ENCODE measurements around the gene FOXN3. TPM values are rescaled to one million over a fixed set of nuclear protein-coding genes. Genes with fewer than 3 reads are reported as not detected.

Gene FOXN3
- total RNA-seq, 6 experiments from 2014 or later, result 31.9 to 43.4 (median 37.9) TPM

DNA sequence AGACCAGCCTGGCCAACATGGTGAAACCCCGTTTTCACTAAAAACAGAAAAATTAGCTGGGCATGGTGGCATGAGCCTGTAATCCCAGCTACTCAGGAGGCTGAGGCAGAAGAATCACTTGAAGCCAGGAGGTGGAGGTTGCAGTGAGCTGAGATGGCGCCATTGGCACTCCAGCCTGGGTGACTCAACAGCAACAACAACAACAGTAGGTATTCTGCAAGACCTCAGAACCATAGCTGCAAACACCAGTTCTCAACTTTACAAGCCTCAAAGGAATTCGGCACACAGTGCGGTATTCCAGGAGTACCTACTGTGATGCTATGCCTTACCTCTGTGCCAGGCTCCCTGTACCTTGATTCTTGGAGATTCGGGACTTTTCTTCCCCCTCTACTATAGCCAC lies 15.8 kb downstream of the FOXN3 start:
- Mint-ChIP-seq H3K4me3 (no peak overlapping the region), H3K9me3 (no peaks in the 10 kb centered on the region), H3K36me3 (ENCODE audit: low read depth) (peaks cover 6% of the 10 kb centered on the region), H3K27me3 (ENCODE audit: insufficient read depth) (no peaks in the 10 kb centered on the region; the same call in 1 of the 2 replicates), H3K27ac (no peak overlapping the region), H3K4me1 (ENCODE audit: low read depth) (peaks cover 15% of the 10 kb centered on the region)
- DNase-seq, result no peak
- TF ChIP-seq, protein P1, sequence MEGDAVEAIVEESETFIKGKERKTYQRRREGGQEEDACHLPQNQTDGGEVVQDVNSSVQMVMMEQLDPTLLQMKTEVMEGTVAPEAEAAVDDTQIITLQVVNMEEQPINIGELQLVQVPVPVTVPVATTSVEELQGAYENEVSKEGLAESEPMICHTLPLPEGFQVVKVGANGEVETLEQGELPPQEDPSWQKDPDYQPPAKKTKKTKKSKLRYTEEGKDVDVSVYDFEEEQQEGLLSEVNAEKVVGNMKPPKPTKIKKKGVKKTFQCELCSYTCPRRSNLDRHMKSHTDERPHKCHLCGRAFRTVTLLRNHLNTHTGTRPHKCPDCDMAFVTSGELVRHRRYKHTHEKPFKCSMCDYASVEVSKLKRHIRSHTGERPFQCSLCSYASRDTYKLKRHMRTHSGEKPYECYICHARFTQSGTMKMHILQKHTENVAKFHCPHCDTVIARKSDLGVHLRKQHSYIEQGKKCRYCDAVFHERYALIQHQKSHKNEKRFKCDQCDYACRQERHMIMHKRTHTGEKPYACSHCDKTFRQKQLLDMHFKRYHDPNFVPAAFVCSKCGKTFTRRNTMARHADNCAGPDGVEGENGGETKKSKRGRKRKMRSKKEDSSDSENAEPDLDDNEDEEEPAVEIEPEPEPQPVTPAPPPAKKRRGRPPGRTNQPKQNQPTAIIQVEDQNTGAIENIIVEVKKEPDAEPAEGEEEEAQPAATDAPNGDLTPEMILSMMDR (IDR thresholded peaks at IDR 0.05), result no peak

DNA sequence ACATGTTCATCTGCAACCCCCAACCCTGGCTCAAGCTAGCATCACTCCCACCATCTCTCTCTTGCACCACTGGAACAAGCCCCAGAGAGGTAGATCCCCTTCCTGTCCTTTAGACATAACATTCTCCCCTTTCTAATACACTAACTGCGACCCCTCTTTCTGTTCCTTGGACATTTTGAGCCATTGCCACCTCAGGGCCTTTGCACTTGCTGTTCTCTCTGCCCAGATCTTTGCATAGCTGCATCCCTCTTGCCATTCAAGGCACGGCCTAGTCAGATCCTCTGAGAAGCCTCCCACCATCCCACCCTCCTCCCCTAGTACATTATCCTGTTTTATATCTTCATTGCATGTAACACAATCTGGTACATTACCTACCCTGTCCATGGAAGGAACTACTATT lies 16.5 kb downstream of the FOXN3 start:
- Mint-ChIP-seq H3K4me1 (ENCODE audit: low read depth) (peaks cover 15% of the 10 kb centered on the region), H3K36me3 (ENCODE audit: low read depth) (peaks cover 6% of the 10 kb centered on the region), H3K9me3 (no peaks in the 10 kb centered on the region), H3K4me3 (no peak overlapping the region), H3K27me3 (ENCODE audit: insufficient read depth) (no peaks in the 10 kb centered on the region; the same call in 1 of the 2 replicates), H3K27ac (peak overlapping the region; percentile 58)
- TF ChIP-seq, protein P1 (IDR thresholded peaks at IDR 0.05), result no peak
- DNase-seq, result no peak

DNA sequence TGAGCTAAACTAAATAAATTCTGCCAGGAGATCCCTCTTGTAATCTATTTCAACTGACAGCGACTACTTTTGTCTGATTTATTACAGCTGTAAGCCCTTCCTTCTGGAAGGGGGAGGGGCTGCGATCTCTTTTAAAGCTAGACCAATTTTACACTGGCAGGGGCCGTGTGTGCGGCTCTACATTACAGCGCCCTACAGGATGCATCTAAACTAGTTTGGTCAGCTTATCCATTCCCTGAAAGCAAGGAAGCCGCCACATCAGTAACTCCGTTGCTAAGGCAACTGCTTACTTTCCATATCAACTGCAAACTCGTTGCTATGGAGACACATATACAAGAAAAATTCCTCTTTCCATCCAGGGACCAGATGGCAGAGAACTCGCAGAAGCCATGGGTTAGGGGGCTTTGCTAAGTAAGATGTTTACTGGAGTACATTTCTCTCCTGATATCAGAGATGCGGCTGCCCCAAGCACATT lies 17.4 kb downstream of the FOXN3 start:
- TF ChIP-seq, protein P1 (IDR thresholded peaks at IDR 0.05), result no peak
- H3K4me3 Mint-ChIP-seq, result no peak overlapping the region
- peak overlapping the region; percentile 58 for H3K27ac Mint-ChIP-seq
- H3K27me3 Mint-ChIP-seq (ENCODE audit: insufficient read depth), result no peaks in the 10 kb centered on the region; the same call in 1 of the 2 replicates
- H3K36me3 Mint-ChIP-seq (ENCODE audit: low read depth), result peaks cover 6% of the 10 kb centered on the region
- no peaks in the 10 kb centered on the region for H3K9me3 Mint-ChIP-seq
- DNase-seq, result peak; percentile 85
- H3K4me1 Mint-ChIP-seq (ENCODE audit: low read depth), result peaks cover 15% of the 10 kb centered on the region

DNA sequence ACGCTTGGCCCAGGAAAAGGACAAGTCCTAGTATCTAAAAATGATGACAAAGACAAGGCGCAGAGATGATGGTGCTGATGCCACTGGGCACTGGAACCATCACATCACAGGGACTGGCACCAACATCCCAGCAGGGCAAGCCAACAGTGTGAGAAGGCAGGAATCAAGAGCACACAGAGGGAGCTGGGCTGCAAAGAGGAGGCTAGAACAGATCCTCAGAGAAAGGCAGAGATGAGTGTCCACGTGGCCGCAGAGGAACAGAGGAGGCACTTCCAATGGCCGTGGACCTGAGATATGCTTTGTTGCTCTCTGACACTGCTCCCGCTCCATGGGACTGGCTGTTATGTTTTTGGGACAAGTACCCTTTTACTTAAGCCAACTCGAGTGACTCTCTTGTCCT lies 17.9 kb downstream of the FOXN3 start:
- H3K4me1 Mint-ChIP-seq (ENCODE audit: low read depth), result peaks cover 15% of the 10 kb centered on the region
- peak overlapping the region; percentile 58 for H3K27ac Mint-ChIP-seq
- H3K9me3 Mint-ChIP-seq, result no peaks in the 10 kb centered on the region
- peaks cover 6% of the 10 kb centered on the region for H3K36me3 Mint-ChIP-seq (ENCODE audit: low read depth)
- H3K4me3 Mint-ChIP-seq, result no peak overlapping the region
- no peak for DNase-seq
- H3K27me3 Mint-ChIP-seq (ENCODE audit: insufficient read depth), result no peaks in the 10 kb centered on the region; the same call in 1 of the 2 replicates
- TF ChIP-seq, protein P1 (IDR thresholded peaks at IDR 0.05), result no peak

DNA sequence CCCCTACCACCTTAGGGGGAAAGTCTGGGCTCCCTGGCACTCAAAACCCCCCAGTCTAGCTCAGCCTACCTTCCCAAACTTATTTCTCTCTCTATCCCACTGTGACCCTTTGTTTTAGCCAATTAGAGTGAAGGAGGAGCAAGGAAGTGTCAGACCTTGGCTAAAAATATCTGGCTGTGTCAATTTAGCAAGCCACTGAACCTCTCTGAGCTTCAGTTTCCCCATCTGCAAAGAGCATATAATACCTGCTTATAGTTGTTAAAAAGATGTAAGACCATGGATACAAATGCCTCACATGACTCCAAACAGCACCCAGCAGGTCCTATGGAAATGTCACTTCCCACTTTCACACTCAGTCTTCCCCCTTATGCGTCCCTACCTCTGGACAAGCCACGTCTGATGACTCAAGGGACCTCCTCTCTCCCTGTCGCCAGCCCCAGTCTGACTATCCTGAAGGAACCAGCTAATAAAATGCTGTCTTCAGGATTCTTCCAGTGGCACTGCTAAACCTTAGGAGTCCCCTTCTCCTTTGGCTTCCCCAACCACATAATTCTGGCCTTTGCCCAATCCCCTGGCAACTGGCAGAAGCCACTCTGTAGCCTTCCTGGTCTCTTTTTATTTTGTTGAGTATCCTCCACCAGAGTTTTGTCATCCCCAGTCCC lies 19.3 kb downstream of the FOXN3 start:
- no peak for DNase-seq
- H3K4me3 Mint-ChIP-seq, result no peak overlapping the region
- H3K27me3 Mint-ChIP-seq (ENCODE audit: insufficient read depth), result no peaks in the 10 kb centered on the region; the same call in 1 of the 2 replicates
- TF ChIP-seq, protein P1 (IDR thresholded peaks at IDR 0.05), result no peak
- H3K9me3 Mint-ChIP-seq, result no peaks in the 10 kb centered on the region
- no peaks in the 10 kb centered on the region; the same call in 1 of the 2 replicates for H3K36me3 Mint-ChIP-seq (ENCODE audit: low read depth)
- peaks cover 15% of the 10 kb centered on the region for H3K4me1 Mint-ChIP-seq (ENCODE audit: low read depth)
- H3K27ac Mint-ChIP-seq, result peak overlapping the region; percentile 13; the same call in 1 of the 2 replicates

Measured in HFFc6 (cell line).